Endothelial cell of umbilical vein (primary cell): ENCODE data around the gene TBC1D4. TPM values are rescaled to one million over a fixed set of nuclear protein-coding genes. Genes with fewer than 3 reads are reported as not detected.

Experiments used
- BruUV-seq: library from RNA; stranded (reverse); fragments of 400-500 nt; replicated peaks from 2 replicates; lab custom pipeline; 2021; lab: Mats Ljungman, UMichigan
- CTCF ChIA-PET: fragments of 300-600, 350-600 bp; sonication (Branson Sonifier 250); formaldehyde crosslinking; loops from one replicate; lab custom pipeline; 2021; ENCODE audit warnings: antibody characterized with exemption, inconsistent platforms; lab: Charles Lee
- POLR2A ChIA-PET: fragments of 300-600, 350-600 bp; sonication (Branson Sonifier 250); formaldehyde crosslinking; loops from one replicate; lab custom pipeline; 2021; ENCODE audit warnings: antibody characterized with exemption, inconsistent platforms; lab: Charles Lee
- DNase-seq: peaks from one replicate; pipeline ENCODE4 v3.0.0-alpha.2; 2011; ENCODE audit warnings: low read depth, low spot score
- FAIRE-seq: peaks from 2 replicates; lab custom pipeline; 2011; peaks lifted over from hg19 to GRCh38; lab: Jason Lieb, UNC
- H2AFZ ChIP-seq: 2 replicates; pipeline ENCODE4 v1.6.0; 2012; ENCODE audit warnings: low read depth, low read length, control low read depth, inconsistent platforms
- H3K27ac ChIP-seq: 2 replicates; pipeline ENCODE4 v1.5.1; 2011; ENCODE audit warnings: low read depth, mild to moderate bottlenecking, control low read depth, low read length, moderate library complexity; ENCODE audit not compliant: insufficient read depth
- H3K27me3 ChIP-seq, 2 experiments: 2 replicates each; pipeline versions ENCODE4 v1.6.0 to v1.6.1; 2011; ENCODE audit warnings: low read length in 2 of 2, mixed read lengths in 1 of 2; ENCODE audit not compliant: control insufficient read depth in 2 of 2, insufficient read depth in 2 of 2
- H3K36me3 ChIP-seq, 2 experiments: 2 replicates in 1 of 2; 3 replicates in 1 of 2; pipeline ENCODE4 v1.5.1; 2011; ENCODE audit warnings: low read length in 2 of 2, mild to moderate bottlenecking in 1 of 2, moderate library complexity in 1 of 2; ENCODE audit not compliant: control insufficient read depth in 2 of 2, insufficient read depth in 2 of 2; ENCODE audit errors: extremely low read depth in 1 of 2
- H3K4me1 ChIP-seq: 3 replicates; pipeline ENCODE4 v1.5.1; 2011; ENCODE audit warnings: mild to moderate bottlenecking, low read length; ENCODE audit not compliant: control insufficient read depth, insufficient read depth; ENCODE audit errors: extremely low read depth
- H3K4me2 ChIP-seq: 2 replicates; pipeline ENCODE4 v1.6.1; 2011; ENCODE audit warnings: low read length, control low read depth, mixed read lengths; ENCODE audit not compliant: insufficient read depth
- H3K4me3 ChIP-seq, 3 experiments: fragments of 200-600 bp in 1 of 3; sonication (generic), shearing (Covaris generic) in 1 of 3; replicated peaks in 1 of 3; 2 replicates each; pipeline ENCODE4 v1.5.1; 2011 to 2016; ENCODE audit warnings: control low read depth in 3 of 3, low read length in 3 of 3, mild to moderate bottlenecking in 2 of 3, inconsistent platforms in 1 of 3, low read depth in 1 of 3, moderate library complexity in 1 of 3; ENCODE audit not compliant: insufficient read depth in 1 of 3
- H3K79me2 ChIP-seq: 2 replicates; pipeline ENCODE4 v1.6.0; 2012; ENCODE audit warnings: low read length, inconsistent platforms; ENCODE audit not compliant: control insufficient read depth, insufficient read depth
- H3K9ac ChIP-seq: replicated peaks from 2 replicates; pipeline ENCODE3; 2011; ENCODE audit warnings: low read length, control low read depth; ENCODE audit not compliant: insufficient read depth; ENCODE audit errors: extremely low read depth
- H3K9me1 ChIP-seq: replicated peaks from 3 replicates; pipeline ENCODE4 v1.6.0; 2011; ENCODE audit warnings: mild to moderate bottlenecking, low read length; ENCODE audit not compliant: control insufficient read depth, insufficient read depth; ENCODE audit errors: extremely low read depth
- H3K9me3 ChIP-seq: replicated peaks from 2 replicates; pipeline ENCODE4 v1.5.1; 2012; ENCODE audit warnings: low read length, inconsistent platforms; ENCODE audit not compliant: control insufficient read depth, insufficient read depth
- H4K20me1 ChIP-seq: replicated peaks from 2 replicates; pipeline ENCODE3; 2011; ENCODE audit warnings: mild to moderate bottlenecking, low read length; ENCODE audit not compliant: control insufficient read depth, insufficient read depth; ENCODE audit errors: extremely low read depth
- CTCF ChIP-seq, 2 donors: IDR thresholded peaks; 1 replicate in 1 of 2; 2 replicates in 1 of 2; pipeline ENCODE4 v1.5.1; 2011; ENCODE audit warnings: low read length in 2 of 2, mild to moderate bottlenecking in 2 of 2, moderate library complexity in 2 of 2, control low read depth in 1 of 2, inconsistent platforms in 1 of 2, low read depth in 1 of 2; ENCODE audit not compliant: insufficient read depth in 1 of 2; ENCODE audit errors: extremely low read depth in 1 of 2
- EZH2 ChIP-seq: IDR thresholded peaks from 2 replicates; pipeline ENCODE4 v1.6.1; 2012; ENCODE audit warnings: borderline replicate concordance, low read depth, mild to moderate bottlenecking, moderate library complexity, low read length, inconsistent platforms; ENCODE audit not compliant: severe bottlenecking
- FOS ChIP-seq: IDR thresholded peaks from 2 replicates; pipeline ENCODE4 v1.6.1; 2011; ENCODE audit warnings: mild to moderate bottlenecking, low read length, moderate library complexity, borderline replicate concordance; ENCODE audit not compliant: insufficient read depth
- GATA2 ChIP-seq: IDR thresholded peaks from 2 replicates; pipeline ENCODE4 v1.7.0; 2011; ENCODE audit warnings: low read depth, mild to moderate bottlenecking, moderate library complexity, mixed read lengths, low read length; ENCODE audit not compliant: insufficient read length, insufficient read depth
- JUN ChIP-seq: IDR thresholded peaks from 2 replicates; pipeline ENCODE4 v1.6.1; 2011; ENCODE audit warnings: borderline replicate concordance, low read depth; ENCODE audit not compliant: insufficient read length, insufficient read depth
- MAX ChIP-seq: IDR thresholded peaks from 2 replicates; pipeline ENCODE4 v1.6.1; 2011; ENCODE audit not compliant: insufficient read depth, insufficient read length
- MYC ChIP-seq: IDR thresholded peaks from one replicate; pipeline ENCODE4 v1.6.1; 2011; ENCODE audit warnings: mild to moderate bottlenecking, low read depth, low read length
- POLR2A ChIP-seq: IDR thresholded peaks from 2 replicates; pipeline ENCODE4 v1.6.1; 2012; ENCODE audit warnings: low read depth, mild to moderate bottlenecking, control low read depth, low read length
- POLR2AphosphoS5 ChIP-seq: IDR thresholded peaks from 2 replicates; pipeline ENCODE4 v1.6.1; 2012; ENCODE audit warnings: low read depth, mild to moderate bottlenecking, control low read depth, low read length, moderate library complexity; ENCODE audit not compliant: insufficient read depth
- dilution Hi-C: fragments of 300-500 bp; cut with MboI; formaldehyde crosslinking; loops from one replicate; pipeline ENCODE4 v1.15.0; 2019; ENCODE audit warnings: low sequenced_read_pairs; ENCODE audit not compliant: extremely low pct_ligation_motif_present
- intact Hi-C: fragments of 100-400 bp; cut with micrococcal nuclease; formaldehyde crosslinking; loops from one replicate; pipeline ENCODE4 v1.10.0; 2022
- polyA plus RNA-seq, 4 experiments: library from polyadenylated mRNA; depleted of rRNA in 3 of 4; stranded (reverse) in 3 of 4; unstranded in 1 of 4; fragments of >200 nt; gene quantifications; 2 replicates each; pipeline versions ENCODE4 v1.2.1 to v1.2.3, GENCODE V29; 2011 to 2012; ENCODE audit warnings: missing spikeins in 1 of 4
- total RNA-seq: library from RNA; stranded (reverse); gene quantifications from 2 replicates; pipeline ENCODE4 v1.2.3, GENCODE V29; 2021

The TBC1D4 gene
- total and polyA plus RNA-seq, 2 donors (not counting 3 experiments of a cell fraction or from before 2014, with no cell fraction given): 58.3 to 81.0 TPM

GRCh38 chr13:75485286-75486062, 3.5 kb upstream of the TBC1D4 start:
- ChIA-PET CTCF (interaction anchor here (0.8 to 2.0 kb wide), 2 partner anchors 19 to 113 kb away, joined by 3 to 8 read pairs; no protein-coding TSS in a partner anchor), POLR2A (no interaction called here)
- intact Hi-C loops: loop anchor here (10.0 kb wide), 1 partner anchor 189 kb away; no protein-coding TSS in a partner anchor
- Histone ChIP-seq H3K4me1 (peaks cover 3% of the 10 kb centered on the region), H3K9ac (no peak overlapping the region), H4K20me1 (no peaks in the 10 kb centered on the region), H3K9me3 (no peaks in the 10 kb centered on the region), H3K4me3 (no peak overlapping the region), H2AFZ (no peak overlapping the region), H3K27me3 (peaks cover 0 to 5% of the 10 kb centered on the region in 2 experiments), H3K9me1 (no peaks in the 10 kb centered on the region), H3K27ac (no peak overlapping the region), H3K79me2 (peaks cover 6% of the 10 kb centered on the region), H3K36me3 (no peaks in the 10 kb centered on the region), H3K4me2 (no peak overlapping the region)
- BruUV-seq: no TSS peak
- FAIRE-seq (no peak), DNase-seq (no peak)
- dilution Hi-C loops: no loop called here
- no peak for TF ChIP-seq CTCF (IDR thresholded peaks at IDR 0.05; ENCODE audit: extremely low read depth in 1 of 2, insufficient read depth in 1 of 2, low read depth in 1 of 2, low read length in 2 of 2)
- no peak for TF ChIP-seq MYC
- TF ChIP-seq EZH2: no peak
- TF ChIP-seq POLR2AphosphoS5: no peak
- TF ChIP-seq GATA2: no peak
- TF ChIP-seq FOS: no peak
- TF ChIP-seq JUN: no peak
- no peak for TF ChIP-seq MAX
- no peak for TF ChIP-seq POLR2A
